ENCODE data around the gene GABRG3.

The GABRG3 gene

GRCh38 chr15:26970712-26971210 lies at the start of gene GABRG3:
Gene GABRG3 (plus strand): TSS chr15:26971181.
- DNase-seq = no peak

GRCh38 chr15:26921433-26921832 lies 49.5 kb upstream of the GABRG3 start:
- DNase-seq = no peak

- no peak for DNase-seq
These were observed 44.9 kb upstream of the GABRG3 start for GRCh38 chr15:26926081-26926480.

- DNase-seq = no peak
These were observed 42.9 kb upstream of the GABRG3 start for GRCh38 chr15:26928051-26928450.

- DNase-seq = no peak
These were observed 41.4 kb upstream of the GABRG3 start for GRCh38 chr15:26929588-26929987.

GRCh38 chr15:26934848-26935247 lies 36.1 kb upstream of the GABRG3 start:
- no peak for DNase-seq

GRCh38 chr15:26935322-26935721 lies 35.7 kb upstream of the GABRG3 start:
- no peak for DNase-seq

- DNase-seq = no peak
These were observed 34.5 kb upstream of the GABRG3 start for GRCh38 chr15:26936502-26936901.

GRCh38 chr15:26937134-26937533 lies 33.8 kb upstream of the GABRG3 start:
- DNase-seq = no peak

GRCh38 chr15:26939398-26939797 lies 31.6 kb upstream of the GABRG3 start:
- no peak for DNase-seq

GRCh38 chr15:26941489-26941888 lies 29.5 kb upstream of the GABRG3 start:
- no peak for DNase-seq

GRCh38 chr15:26943866-26944265 lies 27.1 kb upstream of the GABRG3 start:
- no peak for DNase-seq

GRCh38 chr15:26945046-26945445 lies 25.9 kb upstream of the GABRG3 start:
- no peak for DNase-seq

GRCh38 chr15:26950001-26950400 lies 21.0 kb upstream of the GABRG3 start:
- no peak for DNase-seq

GRCh38 chr15:26954403-26954802 lies 16.6 kb upstream of the GABRG3 start:
- DNase-seq = no peak

GRCh38 chr15:26967719-26968269 lies 3.2 kb upstream of the GABRG3 start:
- no peak for DNase-seq

GRCh38 chr15:26968806-26969205 lies 2.2 kb upstream of the GABRG3 start:
- DNase-seq = no peak

- no peak for DNase-seq
These were observed 464 bp downstream of the GABRG3 start for GRCh38 chr15:26971271-26972018.

GRCh38 chr15:26972636-26973035 lies 1.7 kb downstream of the GABRG3 start:
- no peak for DNase-seq

GRCh38 chr15:26974120-26974780 lies 3.3 kb downstream of the GABRG3 start:
- no peak for DNase-seq

- DNase-seq = no peak
These were observed 10.5 kb downstream of the GABRG3 start for GRCh38 chr15:26981492-26981891.

- DNase-seq = peak in 1 of 2 experiments; percentile 23
These were observed 12.8 kb downstream of the GABRG3 start for GRCh38 chr15:26983822-26984221.

GRCh38 chr15:26985050-26985449 lies 14.1 kb downstream of the GABRG3 start:
- no peak for DNase-seq

GRCh38 chr15:26996250-26996649 lies 25.3 kb downstream of the GABRG3 start:
- no peak for DNase-seq
